ENCODE measurements around the gene ESYT2. TPM values are rescaled to one million over a fixed set of nuclear protein-coding genes. Genes with fewer than 3 reads are reported as not detected.
A peak's percentile ranks its signal among the peaks of the same experiment; 100 is the strongest.

The ESYT2 gene
- total and polyA plus RNA-seq, 2 of the 4 experiments (the other 2 are of a cell fraction): 26.7 to 69.9 TPM

GRCh38 chr7:158830211-158830723 lies 958 bp upstream of the ESYT2 start:
- no peaks in the 10 kb centered on the region for H3K36me3 ChIP-seq (ENCODE audit: control insufficient read depth, insufficient read depth, low read length)
- intact Hi-C loops (cut with micrococcal nuclease) (loop anchor here (2.0 kb wide), 1 partner anchor 147 kb away; no protein-coding TSS in a partner anchor), dilution Hi-C loops (cut with HindIII; ENCODE audit: low sequenced_read_pairs, unreplicated experiment) (no loop called here), in situ Hi-C loops (cut with MboI; ENCODE audit: low sequenced_read_pairs) (no loop called here)
- peak overlapping the region; percentile 86 for H3K4me3 ChIP-seq (ENCODE audit: insufficient read depth, low read depth, low read length)
- no TSS peak for BruUV-seq (replicated peaks)
- peak overlapping the region; percentile 8; the same call in 1 of the 2 replicates for H3K56ac ChIP-seq (ENCODE audit: extremely low read depth, insufficient read depth, low read length)
- H3K4me2 ChIP-seq (ENCODE audit: low read depth, low read length): peak overlapping the region; percentile 76
- H3K27ac ChIP-seq (ENCODE audit: insufficient read depth, low read length): peak overlapping the region; percentile 62
- H2AK9ac ChIP-seq (replicated peaks; ENCODE audit: low read depth, low read length, poor library complexity): peak overlapping the region; percentile 97
- no peak for TF ChIP-seq RFX5 (IDR thresholded peaks at IDR 0.05; ENCODE audit: low read depth, low read length)
- TF ChIP-seq, protein P1, sequence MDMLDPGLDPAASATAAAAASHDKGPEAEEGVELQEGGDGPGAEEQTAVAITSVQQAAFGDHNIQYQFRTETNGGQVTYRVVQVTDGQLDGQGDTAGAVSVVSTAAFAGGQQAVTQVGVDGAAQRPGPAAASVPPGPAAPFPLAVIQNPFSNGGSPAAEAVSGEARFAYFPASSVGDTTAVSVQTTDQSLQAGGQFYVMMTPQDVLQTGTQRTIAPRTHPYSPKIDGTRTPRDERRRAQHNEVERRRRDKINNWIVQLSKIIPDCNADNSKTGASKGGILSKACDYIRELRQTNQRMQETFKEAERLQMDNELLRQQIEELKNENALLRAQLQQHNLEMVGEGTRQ (IDR thresholded peaks at IDR 0.05; ENCODE audit: low read depth, low read length): no peak
- TF ChIP-seq RAD21 (IDR thresholded peaks at IDR 0.05; ENCODE audit: low read length): no peak
- TF ChIP-seq MXI1 (IDR thresholded peaks at IDR 0.05; ENCODE audit: borderline replicate concordance, low read depth, low read length): no peak
- TF ChIP-seq, protein P2, sequence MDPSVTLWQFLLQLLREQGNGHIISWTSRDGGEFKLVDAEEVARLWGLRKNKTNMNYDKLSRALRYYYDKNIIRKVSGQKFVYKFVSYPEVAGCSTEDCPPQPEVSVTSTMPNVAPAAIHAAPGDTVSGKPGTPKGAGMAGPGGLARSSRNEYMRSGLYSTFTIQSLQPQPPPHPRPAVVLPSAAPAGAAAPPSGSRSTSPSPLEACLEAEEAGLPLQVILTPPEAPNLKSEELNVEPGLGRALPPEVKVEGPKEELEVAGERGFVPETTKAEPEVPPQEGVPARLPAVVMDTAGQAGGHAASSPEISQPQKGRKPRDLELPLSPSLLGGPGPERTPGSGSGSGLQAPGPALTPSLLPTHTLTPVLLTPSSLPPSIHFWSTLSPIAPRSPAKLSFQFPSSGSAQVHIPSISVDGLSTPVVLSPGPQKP (IDR thresholded peaks at IDR 0.05; ENCODE audit: borderline replicate concordance, low read depth, low read length): no peak
- no peak for TF ChIP-seq MAZ (IDR thresholded peaks at IDR 0.05; ENCODE audit: borderline replicate concordance, low read depth, low read length)
- TF ChIP-seq SMC3 (IDR thresholded peaks at IDR 0.05; ENCODE audit: low read depth, low read length): no peak
- no peak for TF ChIP-seq BHLHE40 (IDR thresholded peaks at IDR 0.05; ENCODE audit: low read depth, low read length)
- TF ChIP-seq POLR2A (IDR thresholded peaks at IDR 0.05; ENCODE audit: low read depth, low read length): no peak
- H2AK5ac ChIP-seq (ENCODE audit: low read depth, low read length): no peak overlapping the region
- 0% methylated on average over 1 of the region's 14 CpGs; no CpG with 5 or more reads in 1 of the 2 experiments for WGBS, 2 experiments (ENCODE audit: extremely low coverage in 2 of 2, insufficient read length in 1 of 2)
- ChIA-PET CTCF (no interaction called here), POLR2A (ENCODE audit: unreplicated experiment) (interaction anchor here (0.6 kb wide), 1 partner anchor 134 kb away, joined by 3 read pairs; no protein-coding TSS in a partner anchor)
- H4K5ac ChIP-seq (ENCODE audit: low read depth, low read length): peak overlapping the region; percentile 23; the same call in 1 of the 2 replicates
- H3K23ac ChIP-seq (ENCODE audit: low read depth, low read length): peak overlapping the region; percentile 14; the same call in 1 of the 2 replicates
- H2BK20ac ChIP-seq (ENCODE audit: low read depth, low read length): no peak overlapping the region
- H3K18ac ChIP-seq (ENCODE audit: low read depth, low read length): 0 out of 2 replicates have a peak overlapping the region, but pooled peaks have one; percentile 2
- peak overlapping the region; percentile 14 to 95; a peak in 3 of 4 replicates for H4K8ac ChIP-seq (ENCODE audit: low read depth in 2 of 2, low read length in 2 of 2)
- peak overlapping the region; percentile 81 for H2BK5ac ChIP-seq (ENCODE audit: low read depth, low read length, poor library complexity, severe bottlenecking)
- H4K20me1 ChIP-seq (ENCODE audit: insufficient read depth, low read length): peaks cover 13% of the 10 kb centered on the region; the same call in 1 of the 2 replicates
- ATAC-seq (ENCODE audit: low read depth): no peak
- peaks cover 4% of the 10 kb centered on the region; the same call in 1 of the 2 replicates for H3K9me1 ChIP-seq (ENCODE audit: insufficient read depth, low read length)
- H3K14ac ChIP-seq (replicated peaks; ENCODE audit: low read depth, low read length): peak overlapping the region; percentile 18
- H3K4me1 ChIP-seq (ENCODE audit: control insufficient read depth, insufficient read depth, low read length): peaks cover 3% of the 10 kb centered on the region; the same call in 1 of the 2 replicates
- H3K4ac ChIP-seq (ENCODE audit: low read depth, low read length): peak overlapping the region; percentile 51
- no peaks in the 10 kb centered on the region for H3K27me3 ChIP-seq (ENCODE audit: control insufficient read depth, insufficient read depth, low read length)
- peaks cover 4 to 14% of the 10 kb centered on the region in 2 experiments; a peak in 3 of 4 replicates for H3K79me1 ChIP-seq (ENCODE audit: low read depth in 1 of 2, low read length in 2 of 2)
- peak overlapping the region; percentile 68 for H3K9ac ChIP-seq (ENCODE audit: low read depth, low read length)
- no peaks in the 10 kb centered on the region for H3K9me3 ChIP-seq (ENCODE audit: control insufficient read depth, insufficient read depth, low read length)
- H2AFZ ChIP-seq (replicated peaks; ENCODE audit: low read length, poor library complexity): peak overlapping the region; percentile 99
- H2BK15ac ChIP-seq (ENCODE audit: low read depth, low read length): no peak overlapping the region
- peak overlapping the region; percentile 65; the same call in 1 of the 2 replicates for H4K91ac ChIP-seq (ENCODE audit: insufficient read depth, low read depth, low read length)
- no peak overlapping the region for H2BK120ac ChIP-seq (ENCODE audit: low read depth, low read length)
- no peak for DNase-seq
